ENCODE data around the gene DEAF1. TPM values are rescaled to one million over a fixed set of nuclear protein-coding genes. Genes with fewer than 3 reads are reported as not detected.
A peak's percentile ranks its signal among the peaks of the same experiment; 100 is the strongest.

DEAF1 gene
- total and polyA plus RNA-seq, 9 of the 15 experiments (the other 6 are each of a cell fraction or from before 2014, with no cell fraction given) = 2.0 to 69.1 (median 26.8) TPM

- Histone ChIP-seq H3K4me1 (replicated peaks in 1 of 2; ENCODE audit: control insufficient read depth in 2 of 2, insufficient read depth in 2 of 2, low read length in 2 of 2) (peaks cover 0 to 58% of the 10 kb centered on the region in 2 experiments; a peak in 2 of 5 replicates), H3K4me2 (ENCODE audit: insufficient read depth, low read length) (no peak overlapping the region), H3K79me2 (ENCODE audit: control insufficient read depth, insufficient read depth, low read length) (no peaks in the 10 kb centered on the region), H3K27ac (ENCODE audit: extremely low read depth, low read depth, low read length) (no peak overlapping the region), H3K4me3 (no peak overlapping the region), H3K9ac (ENCODE audit: insufficient read depth in 1 of 2, low read depth in 2 of 2, low read length in 2 of 2) (no peak overlapping the region), H4K20me1 (replicated peaks; ENCODE audit: control insufficient read depth, insufficient read depth, low read length) (no peaks in the 10 kb centered on the region), H3K9me1 (ENCODE audit: control insufficient read depth, insufficient read depth, low read length) (no peaks in the 10 kb centered on the region), H3K36me3 (ENCODE audit: control insufficient read depth, insufficient read depth, low read length) (peaks cover 15% of the 10 kb centered on the region; the same call in 1 of the 3 replicates), H3K27me3 (ENCODE audit: control insufficient read depth in 2 of 2, insufficient read depth in 2 of 2, low read length in 2 of 2) (no peaks in the 10 kb centered on the region), H2AFZ (ENCODE audit: low read depth, low read length) (no peak overlapping the region), H3K9me3 (replicated peaks; ENCODE audit: control insufficient read depth, insufficient read depth, low read depth, low read length) (no peaks in the 10 kb centered on the region)
- WGBS (ENCODE audit: insufficient coverage, low coverage, missing lambda C conversion rate) = 82% methylated on average over 17 of the region's 25 CpGs
- BruUV-seq (replicated peaks) = no TSS peak
- no peak for ATAC-seq
- CTCF ChIA-PET (ENCODE audit: low intra/inter-chr PET ratio) = no interaction called here
- no peak for DNase-seq (ENCODE audit: extremely low read depth in 1 of 4, low spot score in 3 of 4)
- TF ChIP-seq ZNF232 (CRISPR knock-in tag; IDR thresholded peaks at IDR 0.05) (no peak), FOXJ3 (CRISPR knock-in tag; IDR thresholded peaks at IDR 0.05) (no peak), CEBPZ (IDR thresholded peaks at IDR 0.05; ENCODE audit: borderline replicate concordance, low read depth, low read length) (no peak), ATF6 (CRISPR knock-in tag; IDR thresholded peaks at IDR 0.05) (no peak), ATF3 (IDR thresholded peaks at IDR 0.05) (0 out of 2 replicates have a peak, but pooled peaks have one; percentile 16), ATF3 (CRISPR knock-in tag; conservative IDR thresholded peaks at IDR 0.05) (no peak), ZNF24 (IDR thresholded peaks at IDR 0.05) (no peak), TFAP4 (CRISPR knock-in tag; IDR thresholded peaks at IDR 0.05; ENCODE audit: borderline replicate concordance) (no peak), POLR2G (IDR thresholded peaks at IDR 0.05; ENCODE audit: low read depth, low read length) (peak; percentile 5; the same call in 1 of the 2 replicates)
- POLR2A ChIA-PET = interaction anchor here (0.6 to 0.8 kb wide), 3 partner anchors 8 to 22 kb away, joined by 3 to 4 read pairs (median 4); no protein-coding TSS in a partner anchor
- FAIRE-seq = no peak
- in situ Hi-C loops (cut with MboI) = no loop called here
- intact Hi-C loops (cut with micrococcal nuclease) = no loop called here
These were observed 70.9 kb downstream of the DEAF1 start for GRCh38 chr11:623999-624704.
